Measurements from ENCODE around the gene METTL5. TPM values are rescaled to one million over a fixed set of nuclear protein-coding genes. Genes with fewer than 3 reads are reported as not detected.

METTL5 gene
- total and polyA plus RNA-seq, 9 of the 15 experiments (the other 6 are each of a cell fraction or from before 2014, with no cell fraction given): 149 to 471 (median 224) TPM

GRCh38 chr2:169828141-169828811 lies 3.6 kb upstream of the METTL5 start (continued):
- TF ChIP-seq ARHGAP35 (IDR thresholded peaks at IDR 0.05; ENCODE audit: partially characterized antibody) (peak; percentile 39), MIER1 (IDR thresholded peaks at IDR 0.05; ENCODE audit: low read depth) (peak; percentile 69), GATAD2A (IDR thresholded peaks at IDR 0.05) (0 out of 2 replicates have a peak, but pooled peaks have one; percentile 37), E2F8 (IDR thresholded peaks at IDR 0.05; ENCODE audit: low read depth, partially characterized antibody) (peak; percentile 28), ETV5 (CRISPR knock-in tag; IDR thresholded peaks at IDR 0.05; ENCODE audit: low read depth) (no peak), RFX7 (CRISPR knock-in tag; IDR thresholded peaks at IDR 0.05) (no peak), ZC3H4 (CRISPR knock-in tag; IDR thresholded peaks at IDR 0.05; ENCODE audit: borderline replicate concordance) (no peak), TEAD4 (IDR thresholded peaks at IDR 0.05; ENCODE audit: low read length) (peak; percentile 57; the same call in 1 of the 2 replicates), TEAD4 (CRISPR knock-in tag; IDR thresholded peaks at IDR 0.05; ENCODE audit: borderline replicate concordance) (no peak), MTA2 (IDR thresholded peaks at IDR 0.05; ENCODE audit: low read depth) (peak; percentile 25; the same call in 1 of the 2 replicates), ZNF197 (CRISPR knock-in tag; IDR thresholded peaks at IDR 0.05; ENCODE audit: low read depth) (no peak), ARID4B (CRISPR knock-in tag; IDR thresholded peaks at IDR 0.05) (peak; percentile 68; the same call in 1 of the 2 replicates), DPF2 (IDR thresholded peaks at IDR 0.05) (peak; percentile 64; the same call in 1 of the 2 replicates), POLR3A (IDR thresholded peaks at IDR 0.05; ENCODE audit: borderline replicate concordance, extremely low read depth, insufficient read depth, insufficient read length) (no peak), ZNF41 (CRISPR knock-in tag; conservative IDR thresholded peaks at IDR 0.05) (no peak), MAFK (IDR thresholded peaks at IDR 0.05; ENCODE audit: low read length) (no peak), HDAC1 (IDR thresholded peaks at IDR 0.05) (peak; percentile 64 to 100; a peak in 3 of 4 replicates), GABPB1 (CRISPR knock-in tag; IDR thresholded peaks at IDR 0.05) (0 out of 2 replicates have a peak, but pooled peaks have one; percentile 5)

All from K562 (cell line).